Left kidney (tissue), 1 donor: ENCODE results near the gene MAP1LC3B. TPM values are rescaled to one million over a fixed set of nuclear protein-coding genes. Genes with fewer than 3 reads are reported as not detected.

Experiments used
- polyA plus RNA-seq: library from polyadenylated mRNA; unstranded; fragments of 120-200 nt; gene quantifications from one replicate; pipeline ENCODE4 v1.2.1, GENCODE V29; 2013; ENCODE audit not compliant: insufficient read length

Gene MAP1LC3B
- polyA plus RNA-seq, 1 donor: 66.4 TPM

Other genes starting within 250 kb of the MAP1LC3B start
- gene C16orf95, start 74.9 kb upstream of the MAP1LC3B start, polyA plus RNA-seq: 5.6 TPM
- 21.2 TPM for gene FBXO31, start 8.6 kb upstream of the MAP1LC3B start, polyA plus RNA-seq
- 41.8 TPM for gene ZCCHC14, start 100.7 kb downstream of the MAP1LC3B start, polyA plus RNA-seq
- 0.76 TPM for gene JPH3, start 210.2 kb downstream of the MAP1LC3B start, polyA plus RNA-seq